IMR-90 (cell line): Measurements from ENCODE around the gene ZC3H14. TPM values are rescaled to one million over a fixed set of nuclear protein-coding genes. Genes with fewer than 3 reads are reported as not detected.

Experiments used
- ATAC-seq: fragments of 200-7000 bp; cut with Tn5 transposase; 2 replicates; pipeline ENCODE4 v1.9.1; 2020; ENCODE audit warnings: low read depth, mild to moderate bottlenecking, moderate library complexity
- BruUV-seq: library from RNA; stranded (reverse); fragments of 400-500 nt; replicated peaks from 2 replicates; lab custom pipeline; 2021; lab: Mats Ljungman, UMichigan
- CTCF ChIA-PET: fragments of 300-600 bp; formaldehyde crosslinking; extraction: SDS; loops from one replicate; lab custom pipeline; 2021; ENCODE audit warnings: antibody characterized with exemption; lab: Yijun Ruan, JAX
- POLR2A ChIA-PET: fragments of 300-600 bp; sonication (Branson Sonifier 250); formaldehyde crosslinking; loops from one replicate; lab custom pipeline; 2022; ENCODE audit warnings: antibody characterized with exemption; ENCODE audit not compliant: unreplicated experiment; lab: Charles Lee
- DNase-seq: peaks from one replicate; pipeline ENCODE4 v3.0.0; 2013
- H2AFZ ChIP-seq: replicated peaks from 2 replicates; pipeline ENCODE3; 2013; ENCODE audit warnings: low read length, mild to moderate bottlenecking; ENCODE audit not compliant: poor library complexity
- H2AK5ac ChIP-seq: 2 replicates; pipeline ENCODE4 v1.6.1; 2013; ENCODE audit warnings: low read depth, low read length, inconsistent platforms
- H2AK9ac ChIP-seq: replicated peaks from 2 replicates; pipeline ENCODE3; 2013; ENCODE audit warnings: mild to moderate bottlenecking, low read depth, low read length, moderate library complexity; ENCODE audit not compliant: poor library complexity
- H2BK120ac ChIP-seq: 2 replicates; pipeline ENCODE4 v1.6.1; 2013; ENCODE audit warnings: low read depth, low read length, inconsistent platforms
- H2BK15ac ChIP-seq: 3 replicates; pipeline ENCODE4 v1.6.1; 2013; ENCODE audit warnings: low read depth, low read length, inconsistent platforms
- H2BK20ac ChIP-seq: 2 replicates; pipeline ENCODE4 v1.6.1; 2013; ENCODE audit warnings: low read depth, mild to moderate bottlenecking, inconsistent platforms, low read length, moderate library complexity
- H2BK5ac ChIP-seq: 2 replicates; pipeline ENCODE4 v1.6.1; 2013; ENCODE audit warnings: mild to moderate bottlenecking, low read depth, low read length, inconsistent platforms; ENCODE audit not compliant: poor library complexity, severe bottlenecking
- H3K14ac ChIP-seq: replicated peaks from 2 replicates; pipeline ENCODE4 v1.6.1; 2013; ENCODE audit warnings: low read depth, low read length, inconsistent platforms
- H3K18ac ChIP-seq: 2 replicates; pipeline ENCODE4 v1.6.1; 2013; ENCODE audit warnings: low read depth, low read length, control low read depth
- H3K23ac ChIP-seq: 2 replicates; pipeline ENCODE4 v1.6.1; 2013; ENCODE audit warnings: low read depth, low read length, inconsistent platforms
- H3K27ac ChIP-seq: 2 replicates; pipeline ENCODE4 v1.5.1; 2013; ENCODE audit warnings: mild to moderate bottlenecking, control low read depth, low read length; ENCODE audit not compliant: insufficient read depth
- H3K27me3 ChIP-seq: 2 replicates; pipeline ENCODE4 v1.6.1; 2013; ENCODE audit warnings: low read length; ENCODE audit not compliant: control insufficient read depth, insufficient read depth
- H3K36me3 ChIP-seq: 2 replicates; pipeline ENCODE4 v1.6.1; 2013; ENCODE audit warnings: low read length, mixed read lengths; ENCODE audit not compliant: control insufficient read depth, insufficient read depth
- H3K4ac ChIP-seq: 2 replicates; pipeline ENCODE4 v1.6.1; 2013; ENCODE audit warnings: low read depth, low read length, inconsistent platforms
- H3K4me1 ChIP-seq: 2 replicates; pipeline ENCODE4 v1.6.1; 2013; ENCODE audit warnings: low read length, mixed read lengths; ENCODE audit not compliant: control insufficient read depth, insufficient read depth
- H3K4me2 ChIP-seq: 2 replicates; pipeline ENCODE4 v1.6.1; 2013; ENCODE audit warnings: low read depth, mild to moderate bottlenecking, control low read depth, low read length, moderate library complexity
- H3K4me3 ChIP-seq: 2 replicates; pipeline ENCODE4 v1.5.1; 2013; ENCODE audit warnings: low read depth, mild to moderate bottlenecking, control low read depth, low read length, moderate library complexity; ENCODE audit not compliant: insufficient read depth
- H3K56ac ChIP-seq: 2 replicates; pipeline ENCODE4 v1.6.1; 2013; ENCODE audit warnings: low read length, inconsistent platforms; ENCODE audit not compliant: insufficient read depth; ENCODE audit errors: extremely low read depth
- H3K79me1 ChIP-seq, 2 experiments: 2 replicates each; pipeline ENCODE4 v1.6.1; 2013; ENCODE audit warnings: low read length in 2 of 2, inconsistent platforms in 1 of 2, low read depth in 1 of 2
- H3K9ac ChIP-seq: 2 replicates; pipeline ENCODE4 v1.6.1; 2013; ENCODE audit warnings: low read depth, low read length, control low read depth
- H3K9me1 ChIP-seq: 2 replicates; pipeline ENCODE4 v1.6.1; 2013; ENCODE audit warnings: low read length, inconsistent platforms; ENCODE audit not compliant: insufficient read depth
- H3K9me3 ChIP-seq: 2 replicates; pipeline ENCODE4 v1.6.1; 2013; ENCODE audit warnings: low read length; ENCODE audit not compliant: control insufficient read depth, insufficient read depth
- H4K20me1 ChIP-seq: 2 replicates; pipeline ENCODE4 v1.6.1; 2013; ENCODE audit warnings: low read length, inconsistent platforms; ENCODE audit not compliant: insufficient read depth
- H4K5ac ChIP-seq: 2 replicates; pipeline ENCODE4 v1.6.1; 2013; ENCODE audit warnings: mild to moderate bottlenecking, low read depth, low read length, control low read depth
- H4K8ac ChIP-seq, 2 experiments: 2 replicates each; pipeline ENCODE4 v1.6.1; 2013; ENCODE audit warnings: low read depth in 2 of 2, low read length in 2 of 2, control low read depth in 1 of 2, inconsistent platforms in 1 of 2
- H4K91ac ChIP-seq: 2 replicates; pipeline ENCODE4 v1.6.1; 2013; ENCODE audit warnings: low read depth, low read length, inconsistent platforms; ENCODE audit not compliant: insufficient read depth
- CEBPB ChIP-seq: IDR thresholded peaks from 2 replicates; pipeline ENCODE4 v1.6.1; 2012; ENCODE audit warnings: low read depth, low read length, improper control_type of control experiment
- CHD1 ChIP-seq: IDR thresholded peaks from 2 replicates; pipeline ENCODE4 v1.6.1; 2012; ENCODE audit warnings: low read depth, low read length, improper control_type of control experiment
- MAFK ChIP-seq: IDR thresholded peaks from 2 replicates; pipeline ENCODE4 v1.6.1; 2012; ENCODE audit warnings: low read depth, low read length, improper control_type of control experiment
- NFE2L2 ChIP-seq: fragments of 150-350 bp; IDR thresholded peaks from 2 replicates; pipeline ENCODE4 v1.6.1; 2016; ENCODE audit warnings: low read depth, mild to moderate bottlenecking, low read length
- WGBS, 2 experiments: methylation state at CpG; one replicate each; pipeline versions ENCODE4 v1.1.5 to v1.1.7; 2013; ENCODE audit warnings: missing lambda C conversion rate in 2 of 2; ENCODE audit not compliant: insufficient read length in 1 of 2; ENCODE audit errors: extremely low coverage in 2 of 2; 5-methylcytosine and 5-hydroxymethylcytosine counted together
- dilution Hi-C: fragments of 300-500 bp; cut with HindIII; formaldehyde crosslinking; loops from one replicate; pipeline ENCODE4 v1.14.3; 2018; ENCODE audit warnings: low sequenced_read_pairs; ENCODE audit not compliant: unreplicated experiment
- in situ Hi-C: fragments of 300-500 bp; cut with MboI; formaldehyde crosslinking; loops from 3 replicates; pipeline ENCODE4 v1.14.3; 2019; ENCODE audit warnings: low sequenced_read_pairs, inconsistent platforms, mixed read lengths
- intact Hi-C: fragments of 100-400 bp; cut with micrococcal nuclease; formaldehyde crosslinking; loops from 2 replicates; pipeline ENCODE4 v1.10.0; 2022
- polyA plus RNA-seq, 3 experiments: library from polyadenylated mRNA; depleted of rRNA; stranded (reverse); fragments of >200 nt; gene quantifications; 2 replicates each; pipeline ENCODE4 v1.2.3, GENCODE V29; 2012; ENCODE audit warnings: low replicate concordance in 1 of 3
- total RNA-seq: library from RNA; depleted of rRNA; stranded (reverse); fragments of >200 nt; gene quantifications from 2 replicates; pipeline ENCODE4 v1.2.3, GENCODE V29; 2012
- TF ChIP-seq, protein P1 (sequence below): fragments of 150-350 bp; IDR thresholded peaks from 2 replicates; pipeline ENCODE4 v1.6.1; 2017; ENCODE audit warnings: mild to moderate bottlenecking, antibody characterized with exemption, low read length, low read depth

ZC3H14 gene
- total and polyA plus RNA-seq, 2 of the 4 experiments (the other 2 are of a cell fraction): 72.5 to 111 TPM

DNA sequence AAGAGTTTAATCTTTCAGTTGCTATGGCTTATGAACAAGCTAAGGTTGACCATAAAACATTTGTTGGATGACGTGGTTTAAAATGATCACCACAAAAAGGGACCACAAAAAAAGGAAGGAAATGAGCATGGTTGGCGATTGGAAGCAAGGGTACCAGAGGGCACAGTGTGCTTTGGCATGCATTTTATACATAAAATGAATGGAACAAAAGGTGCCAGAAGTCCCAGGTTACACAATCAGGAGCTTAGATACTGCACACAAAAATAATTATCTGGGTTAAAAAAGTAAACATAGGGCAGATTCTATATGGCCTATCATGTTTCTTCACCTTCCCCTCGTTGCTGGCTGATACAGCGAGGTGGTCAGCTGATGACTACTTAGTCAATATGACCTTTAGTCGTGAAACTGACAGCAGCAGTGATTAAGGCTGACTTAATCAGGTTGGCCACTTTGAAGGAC lies 50.7 kb downstream of the ZC3H14 start:
- DNase-seq: peak; percentile 53
- no peaks in the 10 kb centered on the region for H3K27me3 ChIP-seq
- WGBS, 2 experiments: 40% methylated on average over 2 of the region's 5 CpGs; no CpG with 5 or more reads in 1 of the 2 experiments
- no peak overlapping the region for H2AFZ ChIP-seq
- H3K4me3 ChIP-seq: no peak overlapping the region
- no TSS peak for BruUV-seq
- H3K4me1 ChIP-seq: peaks cover 8% of the 10 kb centered on the region
- H3K9me3 ChIP-seq: no peaks in the 10 kb centered on the region
- H4K8ac ChIP-seq: no peak overlapping the region; a peak in 1 of 4 replicates
- H4K5ac ChIP-seq: no peak overlapping the region
- no peak overlapping the region for H2BK120ac ChIP-seq
- no peak overlapping the region; the same call in 1 of the 2 replicates for H3K23ac ChIP-seq
- H2AK9ac ChIP-seq: no peak overlapping the region
- dilution Hi-C loops (no loop called here), in situ Hi-C loops (no loop called here), intact Hi-C loops (no loop called here)
- no peak overlapping the region for H4K91ac ChIP-seq
- peaks cover 23% of the 10 kb centered on the region for H3K36me3 ChIP-seq
- TF ChIP-seq CHD1 (no peak), NFE2L2 (no peak), MAFK (no peak), CEBPB (peak; percentile 37; the same call in 1 of the 2 replicates)
- TF ChIP-seq, protein P1, sequence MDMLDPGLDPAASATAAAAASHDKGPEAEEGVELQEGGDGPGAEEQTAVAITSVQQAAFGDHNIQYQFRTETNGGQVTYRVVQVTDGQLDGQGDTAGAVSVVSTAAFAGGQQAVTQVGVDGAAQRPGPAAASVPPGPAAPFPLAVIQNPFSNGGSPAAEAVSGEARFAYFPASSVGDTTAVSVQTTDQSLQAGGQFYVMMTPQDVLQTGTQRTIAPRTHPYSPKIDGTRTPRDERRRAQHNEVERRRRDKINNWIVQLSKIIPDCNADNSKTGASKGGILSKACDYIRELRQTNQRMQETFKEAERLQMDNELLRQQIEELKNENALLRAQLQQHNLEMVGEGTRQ: peak; percentile 30; the same call in 1 of the 2 replicates
- H3K56ac ChIP-seq: no peak overlapping the region
- no peak overlapping the region; the same call in 1 of the 2 replicates for H3K18ac ChIP-seq
- POLR2A ChIA-PET: no interaction called here
- peaks cover 10% of the 10 kb centered on the region; the same call in 1 of the 2 replicates for H4K20me1 ChIP-seq
- no peak; the same call in 1 of the 2 replicates for ATAC-seq
- H3K4me2 ChIP-seq: peak overlapping the region; percentile 36; the same call in 1 of the 2 replicates
- peak overlapping the region; percentile 36 for H2BK5ac ChIP-seq
- H3K79me1 ChIP-seq: peaks cover 10 to 33% of the 10 kb centered on the region in 2 experiments
- H2BK15ac ChIP-seq: no peak overlapping the region
- no peaks in the 10 kb centered on the region for H3K9me1 ChIP-seq
- H2AK5ac ChIP-seq: 0 out of 2 replicates have a peak overlapping the region, but pooled peaks have one; percentile 22
- H3K9ac ChIP-seq: no peak overlapping the region
- CTCF ChIA-PET: interaction anchor here (1.2 kb wide), 1 partner anchor 54 kb away, joined by 4 read pairs; no protein-coding TSS in a partner anchor
- H3K4ac ChIP-seq: no peak overlapping the region
- H3K27ac ChIP-seq: no peak overlapping the region
- H2BK20ac ChIP-seq: no peak overlapping the region
- no peak overlapping the region for H3K14ac ChIP-seq
